WTC11 (cell line): ENCODE results near the gene APH1B.

Experiments
- ATF1 ChIP-seq: sonication (generic); formaldehyde crosslinking; IDR thresholded peaks from 2 replicates; pipeline ENCODE4 v1.8.1; 2023; ENCODE audit warnings: mild to moderate bottlenecking, moderate library complexity, missing genetic modification reagents
- ATF3 ChIP-seq: sonication (generic); formaldehyde crosslinking; conservative IDR thresholded peaks from 2 replicates; pipeline ENCODE4 v1.8.1; 2022; ENCODE audit warnings: mild to moderate bottlenecking, missing genetic modification reagents
- IRF2 ChIP-seq: sonication (generic); formaldehyde crosslinking; IDR thresholded peaks from 2 replicates; pipeline ENCODE4 v1.8.0; 2022; ENCODE audit warnings: low read depth, missing genetic modification reagents, borderline replicate concordance
- NFYB ChIP-seq: sonication (generic); formaldehyde crosslinking; conservative IDR thresholded peaks from 2 replicates; pipeline ENCODE4 v1.8.0; 2022; ENCODE audit warnings: low read depth, missing genetic modification reagents
- NR2C2 ChIP-seq: sonication (generic); formaldehyde crosslinking; IDR thresholded peaks from 2 replicates; pipeline ENCODE4 v1.8.0; 2022; ENCODE audit warnings: mild to moderate bottlenecking, missing genetic modification reagents
- ZBTB21 ChIP-seq: sonication (generic); formaldehyde crosslinking; IDR thresholded peaks from 2 replicates; pipeline ENCODE4 v1.8.1; 2023; ENCODE audit warnings: mild to moderate bottlenecking, missing genetic modification reagents, borderline replicate concordance
- TF ChIP-seq, protein P1 (sequence below): fragments of 200-600 bp; IDR thresholded peaks from 2 replicates; pipeline ENCODE4 v1.8.0; 2022; ENCODE audit warnings: antibody characterized with exemption

GRCh38 chr15:63352808-63353207 is 75.4 kb downstream of the APH1B start:
- TF ChIP-seq, protein P1, sequence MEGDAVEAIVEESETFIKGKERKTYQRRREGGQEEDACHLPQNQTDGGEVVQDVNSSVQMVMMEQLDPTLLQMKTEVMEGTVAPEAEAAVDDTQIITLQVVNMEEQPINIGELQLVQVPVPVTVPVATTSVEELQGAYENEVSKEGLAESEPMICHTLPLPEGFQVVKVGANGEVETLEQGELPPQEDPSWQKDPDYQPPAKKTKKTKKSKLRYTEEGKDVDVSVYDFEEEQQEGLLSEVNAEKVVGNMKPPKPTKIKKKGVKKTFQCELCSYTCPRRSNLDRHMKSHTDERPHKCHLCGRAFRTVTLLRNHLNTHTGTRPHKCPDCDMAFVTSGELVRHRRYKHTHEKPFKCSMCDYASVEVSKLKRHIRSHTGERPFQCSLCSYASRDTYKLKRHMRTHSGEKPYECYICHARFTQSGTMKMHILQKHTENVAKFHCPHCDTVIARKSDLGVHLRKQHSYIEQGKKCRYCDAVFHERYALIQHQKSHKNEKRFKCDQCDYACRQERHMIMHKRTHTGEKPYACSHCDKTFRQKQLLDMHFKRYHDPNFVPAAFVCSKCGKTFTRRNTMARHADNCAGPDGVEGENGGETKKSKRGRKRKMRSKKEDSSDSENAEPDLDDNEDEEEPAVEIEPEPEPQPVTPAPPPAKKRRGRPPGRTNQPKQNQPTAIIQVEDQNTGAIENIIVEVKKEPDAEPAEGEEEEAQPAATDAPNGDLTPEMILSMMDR, result no peak
- no peak for TF ChIP-seq ATF1
- TF ChIP-seq NR2C2 (CRISPR knock-in tag), result no peak
- no peak for TF ChIP-seq ATF3 (CRISPR knock-in tag)
- no peak for TF ChIP-seq ZBTB21 (CRISPR knock-in tag)
- no peak for TF ChIP-seq IRF2 (CRISPR knock-in tag)
- no peak for TF ChIP-seq NFYB
